DMS 273 (cell line): ENCODE results near the gene FBXW8.
"Not testable (repeated sequence)": the region's sequence is repeated elsewhere in the genome, so short reads cannot be mapped to it uniquely, and the experiment has no call there.

Experiments used
- DNase-seq: peaks from one replicate; lab custom pipeline; 2025; ENCODE audit not compliant: unreplicated experiment; lab: John Stamatoyannopoulos, UW

FBXW8 gene

GRCh38 chr12:117051380-117051779 lies 140.6 kb downstream of the FBXW8 start:
- DNase-seq = no peak

- DNase-seq = peak; percentile 32
Observed at GRCh38 chr12:117052386-117053049, 141.8 kb downstream of the FBXW8 start.

- no peak for DNase-seq
Observed at GRCh38 chr12:117053050-117053400, 142.3 kb downstream of the FBXW8 start.

GRCh38 chr12:117053597-117054201 lies 142.9 kb downstream of the FBXW8 start:
- DNase-seq = no peak

- no peak for DNase-seq
Observed at GRCh38 chr12:117054279-117054678, 143.5 kb downstream of the FBXW8 start.

GRCh38 chr12:117057626-117058025 lies 146.9 kb downstream of the FBXW8 start:
- DNase-seq = not testable (repeated sequence)

DNA sequence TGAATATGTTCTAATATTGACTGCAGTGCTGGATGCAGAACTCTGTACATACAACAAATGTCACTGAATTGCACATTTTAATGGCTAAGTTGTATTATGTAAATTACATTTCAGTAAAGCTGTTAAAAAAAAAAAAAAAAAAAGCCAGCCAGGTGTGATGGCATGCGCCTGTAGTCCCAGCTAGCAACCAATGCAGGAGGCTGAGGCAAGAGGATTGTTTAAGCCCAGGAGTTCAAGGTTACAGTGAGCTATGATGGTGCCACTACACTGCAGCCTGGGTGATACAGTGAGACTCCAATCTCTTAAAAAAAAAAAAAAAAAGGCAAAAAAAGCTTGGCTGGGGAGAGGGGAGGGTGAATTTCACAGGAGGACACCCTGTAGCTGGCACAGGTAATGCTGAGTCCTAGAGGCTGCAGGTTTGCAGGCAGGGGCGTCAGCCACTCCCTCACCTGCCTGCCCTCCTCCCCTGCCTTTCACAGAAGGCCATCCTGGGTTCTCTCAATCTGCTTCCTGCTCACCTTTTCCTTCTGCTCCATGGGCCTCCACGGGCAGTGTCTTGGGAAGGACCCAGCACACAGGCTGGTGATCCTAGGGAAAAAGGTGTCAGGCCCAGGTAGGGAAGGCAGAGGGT lies 147.8 kb downstream of the FBXW8 start:
- DNase-seq = no peak

GRCh38 chr12:117059156-117059555 lies 148.4 kb downstream of the FBXW8 start:
- DNase-seq = no peak

DNA sequence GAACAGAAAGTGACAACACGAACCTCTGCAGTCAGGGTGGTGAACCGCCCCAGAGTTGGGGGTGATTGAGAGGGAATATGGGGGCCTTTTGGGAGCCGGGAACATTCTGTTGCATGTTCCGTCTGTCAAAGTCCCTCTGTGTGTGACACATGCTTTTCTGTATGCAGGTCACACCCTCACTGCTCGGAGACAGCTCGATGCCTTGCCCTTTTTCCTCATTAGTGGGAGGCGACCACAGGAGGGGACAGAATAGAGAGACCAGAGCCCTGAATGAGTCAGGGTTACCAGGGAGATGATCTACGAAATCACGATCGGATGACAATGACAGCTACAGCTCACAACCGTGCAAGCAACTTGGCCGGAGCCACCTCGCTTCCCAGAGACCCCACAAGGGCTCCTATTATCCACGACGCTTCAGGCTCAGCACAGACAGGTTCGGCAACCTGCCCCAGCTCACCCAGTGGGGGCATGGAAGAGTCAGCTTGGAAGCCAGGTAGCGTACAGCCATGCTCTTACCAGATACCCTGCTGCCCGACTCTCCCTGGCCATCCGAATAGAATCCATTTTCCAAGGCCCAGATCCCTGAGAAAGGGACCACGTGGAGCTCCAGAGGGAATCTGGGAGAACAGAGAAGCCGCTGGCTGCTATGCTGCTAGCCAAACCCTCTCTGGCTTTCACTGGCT lies 149.6 kb downstream of the FBXW8 start:
- no peak for DNase-seq

- no peak for DNase-seq
Observed at GRCh38 chr12:117060929-117061305, 150.2 kb downstream of the FBXW8 start.

DNA sequence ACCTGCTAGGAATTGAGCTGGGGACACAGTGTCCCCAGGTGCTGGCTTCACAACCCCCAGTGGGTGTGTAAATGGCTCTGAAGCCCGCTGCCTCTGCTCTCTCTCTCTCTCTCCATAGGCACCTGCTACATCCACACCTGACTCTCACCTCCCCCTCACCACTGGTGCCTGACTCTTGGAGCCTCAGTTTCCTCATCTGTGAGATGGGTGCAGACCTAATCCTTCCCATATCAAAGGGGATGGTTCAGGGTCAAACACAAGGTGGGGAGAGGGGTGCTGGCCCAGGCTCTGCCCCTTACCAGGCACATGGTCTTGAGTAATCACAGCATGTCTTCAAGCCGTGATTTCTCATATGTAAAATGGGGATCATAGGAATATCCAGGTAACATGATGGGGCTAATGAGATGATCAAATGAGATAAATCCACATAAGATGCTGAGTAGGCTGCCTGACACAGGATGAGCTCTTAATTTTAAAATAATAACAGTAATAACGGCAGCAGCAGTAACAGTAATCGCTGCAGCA lies 150.9 kb downstream of the FBXW8 start:
- no peak for DNase-seq

DNA sequence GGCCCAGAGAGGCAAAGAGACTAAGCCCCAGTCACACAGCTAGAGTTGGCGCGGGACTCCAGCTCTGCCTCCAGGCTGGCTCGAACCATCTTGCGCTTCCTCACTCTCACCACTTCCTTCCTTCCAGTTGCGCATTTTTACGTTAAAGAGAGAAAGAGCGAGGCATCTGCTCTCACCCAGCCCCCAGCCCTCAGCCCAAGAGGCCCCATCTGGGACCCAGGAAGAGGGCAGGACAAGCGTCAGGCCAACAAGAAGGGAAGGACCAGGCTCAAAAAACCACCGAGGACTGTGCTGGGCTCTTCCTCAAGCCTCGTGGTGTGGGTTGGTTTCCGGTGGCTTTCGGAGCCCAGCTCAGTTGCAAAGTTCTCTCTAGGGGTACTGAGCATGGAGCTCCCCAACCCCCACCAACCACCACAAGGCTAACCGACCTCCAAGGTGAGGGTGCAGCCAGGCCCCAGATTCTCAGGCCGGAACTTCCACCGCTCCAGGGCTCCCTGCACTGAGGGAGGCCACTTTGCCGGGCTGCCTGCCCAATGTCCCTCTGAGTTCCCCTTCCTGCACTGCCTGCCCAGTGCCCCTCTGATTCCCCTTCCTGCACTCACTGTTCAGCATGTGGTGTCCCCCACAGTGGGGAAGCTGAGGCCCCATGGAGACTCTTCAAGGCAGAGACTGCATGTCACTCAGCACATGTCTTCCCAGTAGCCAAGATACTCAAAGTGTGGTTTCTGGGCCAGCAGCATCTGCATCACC lies 152.6 kb downstream of the FBXW8 start:
- DNase-seq = no peak

- DNase-seq = no peak
Observed at GRCh38 chr12:117064049-117064448, 153.3 kb downstream of the FBXW8 start.

DNA sequence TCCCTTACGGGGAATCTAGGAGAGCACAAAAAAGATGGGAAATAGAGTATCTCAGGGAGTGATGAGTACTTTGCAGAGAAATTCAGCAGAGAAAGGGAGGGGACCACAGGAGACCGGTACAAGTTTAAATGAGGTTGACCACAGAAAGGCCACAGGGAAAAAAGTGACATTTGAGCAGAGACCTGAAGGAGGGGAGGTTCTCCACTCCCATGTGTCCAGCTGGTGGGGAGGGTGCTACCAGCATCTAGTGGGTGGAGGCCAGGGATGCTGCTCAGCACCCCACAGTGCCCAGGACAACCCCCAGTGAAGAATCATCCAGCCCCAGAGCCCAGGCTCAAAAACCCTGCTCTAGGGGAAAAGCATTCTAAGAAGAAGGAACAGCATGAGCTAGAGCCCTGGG lies 153.8 kb downstream of the FBXW8 start:
- no peak for DNase-seq

GRCh38 chr12:117067016-117067415 lies 156.3 kb downstream of the FBXW8 start:
- DNase-seq = no peak

GRCh38 chr12:117067638-117068037 lies 156.9 kb downstream of the FBXW8 start:
- no peak for DNase-seq

GRCh38 chr12:117068492-117068891 lies 157.7 kb downstream of the FBXW8 start:
- DNase-seq = no peak

- DNase-seq = no peak
Observed at GRCh38 chr12:117069101-117069797, 158.5 kb downstream of the FBXW8 start.

DNA sequence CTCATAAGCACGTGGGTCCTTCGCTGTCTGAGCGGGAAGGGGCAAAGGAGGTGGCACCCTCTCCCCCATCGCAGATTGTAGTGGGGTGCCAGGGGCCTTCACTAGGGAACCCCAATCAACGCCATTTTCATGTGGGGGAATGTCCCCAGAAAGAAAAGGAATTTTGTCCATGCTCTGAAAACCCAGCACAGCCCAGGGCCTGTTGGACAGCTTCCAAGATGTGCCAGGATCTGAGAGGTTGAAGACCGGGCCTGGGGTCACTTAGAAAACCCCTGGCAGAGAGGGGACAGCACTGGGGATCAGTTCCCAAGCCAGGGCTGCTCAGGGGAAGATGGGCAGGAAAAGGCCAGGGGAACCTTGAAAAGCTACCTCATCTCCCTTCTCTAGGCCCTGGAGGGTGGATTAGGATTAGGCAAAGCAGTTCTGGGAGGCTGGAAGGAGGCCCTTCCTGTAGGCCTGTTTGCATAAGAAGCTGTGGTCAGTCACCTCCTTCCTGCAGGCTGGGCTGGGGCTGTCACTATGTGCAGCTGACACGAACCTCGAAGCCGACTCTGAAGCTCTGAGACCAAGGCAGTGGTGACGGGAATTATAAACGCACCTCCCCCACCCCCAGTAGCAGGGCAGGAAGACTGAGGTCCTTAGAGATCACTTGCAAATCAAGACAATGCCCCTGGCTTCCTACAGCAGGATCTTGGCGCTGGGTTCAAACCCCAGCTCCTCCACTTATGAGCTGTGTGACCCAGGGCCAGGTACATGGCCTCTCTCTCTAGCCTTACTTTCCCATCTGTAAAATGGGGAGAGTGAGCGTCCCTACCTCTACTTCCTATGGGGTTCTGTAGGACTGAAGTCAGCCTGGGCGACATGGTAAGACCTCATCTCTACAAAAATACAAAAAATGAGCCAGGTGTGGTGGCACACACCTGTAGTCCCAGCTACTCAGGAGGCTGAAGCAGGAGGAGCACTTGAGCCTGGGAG lies 159.5 kb downstream of the FBXW8 start:
- DNase-seq = no peak
